ENCODE measurements around the gene MAGI2. TPM values are rescaled to one million over a fixed set of nuclear protein-coding genes. Genes with fewer than 3 reads are reported as not detected.

MAGI2 gene
- total RNA-seq, 1 donor from 2014 or later: 5.4 TPM

GRCh38 chr7:78634093-78634492 lies 819.4 kb downstream of the MAGI2 start:
- H3K9me3 ChIP-seq (ENCODE audit: insufficient read depth, low read depth, low read length): no peaks in the 10 kb centered on the region
- no peaks in the 10 kb centered on the region for H3K9me3 Mint-ChIP-seq (ENCODE audit: unreplicated experiment)
- no peaks in the 10 kb centered on the region for H4K20me1 ChIP-seq (ENCODE audit: insufficient read depth, low read length)

GRCh38 chr7:78620920-78621319 lies 832.5 kb downstream of the MAGI2 start:
- Histone ChIP-seq H3K4me1 (ENCODE audit: insufficient read depth, low read length) (no peaks in the 10 kb centered on the region), H3K4me3 (ENCODE audit: insufficient read depth, low read depth, low read length) (no peak overlapping the region), H3K27me3 (ENCODE audit: insufficient read depth, low read length) (no peaks in the 10 kb centered on the region), H3K4me2 (ENCODE audit: low read length) (no peak overlapping the region), H3K9ac (ENCODE audit: low read length) (no peak overlapping the region), H3K9me3 (ENCODE audit: insufficient read depth, low read depth, low read length) (no peaks in the 10 kb centered on the region), H3K27ac (ENCODE audit: low read depth, low read length) (no peak overlapping the region), H3K36me3 (ENCODE audit: insufficient read depth, low read length) (no peaks in the 10 kb centered on the region), H4K20me1 (ENCODE audit: insufficient read depth, low read length) (no peaks in the 10 kb centered on the region), H3K79me2 (ENCODE audit: insufficient read depth, low read length) (no peaks in the 10 kb centered on the region), H2AFZ (ENCODE audit: low read depth, low read length) (no peak overlapping the region)
- no peaks in the 10 kb centered on the region for H3K9me3 Mint-ChIP-seq (ENCODE audit: unreplicated experiment)
- DNase-seq (ENCODE audit: low read depth): peak; percentile 3
- H3K4me1 Mint-ChIP-seq (ENCODE audit: low read depth, unreplicated experiment): no peaks in the 10 kb centered on the region
- H3K27me3 Mint-ChIP-seq (ENCODE audit: low read depth, unreplicated experiment): no peaks in the 10 kb centered on the region
- no peak overlapping the region for H3K4me3 Mint-ChIP-seq (ENCODE audit: unreplicated experiment)
- no peak for FAIRE-seq
- TF ChIP-seq CTCF (IDR thresholded peaks at IDR 0.05; ENCODE audit: insufficient read depth, low read depth, low read length) (no peak), EZH2 (IDR thresholded peaks at IDR 0.05; ENCODE audit: insufficient read depth, low read length) (no peak)
- no peak overlapping the region for H3K27ac Mint-ChIP-seq (ENCODE audit: unreplicated experiment)
- H3K36me3 Mint-ChIP-seq (ENCODE audit: low read depth, unreplicated experiment): no peaks in the 10 kb centered on the region

More at GRCh38 chr7:78634093-78634492, 819.4 kb downstream of the MAGI2 start:
- Histone ChIP-seq H3K79me2 (ENCODE audit: insufficient read depth, low read length) (no peaks in the 10 kb centered on the region), H3K4me2 (ENCODE audit: low read length) (no peak overlapping the region), H3K4me1 (ENCODE audit: insufficient read depth, low read length) (no peaks in the 10 kb centered on the region), H3K9ac (ENCODE audit: low read length) (no peak overlapping the region), H3K27ac (ENCODE audit: low read depth, low read length) (no peak overlapping the region), H2AFZ (ENCODE audit: low read depth, low read length) (no peak overlapping the region), H3K4me3 (ENCODE audit: insufficient read depth, low read depth, low read length) (no peak overlapping the region), H3K27me3 (ENCODE audit: insufficient read depth, low read length) (no peaks in the 10 kb centered on the region), H3K36me3 (ENCODE audit: insufficient read depth, low read length) (no peaks in the 10 kb centered on the region)
- Mint-ChIP-seq H3K4me3 (ENCODE audit: unreplicated experiment) (no peak overlapping the region), H3K27ac (ENCODE audit: unreplicated experiment) (no peak overlapping the region), H3K36me3 (ENCODE audit: low read depth, unreplicated experiment) (no peaks in the 10 kb centered on the region), H3K4me1 (ENCODE audit: low read depth, unreplicated experiment) (peaks cover 6% of the 10 kb centered on the region), H3K27me3 (ENCODE audit: low read depth, unreplicated experiment) (no peaks in the 10 kb centered on the region)
- no peak for TF ChIP-seq CTCF (IDR thresholded peaks at IDR 0.05; ENCODE audit: insufficient read depth, low read depth, low read length)
- no peak for TF ChIP-seq EZH2 (IDR thresholded peaks at IDR 0.05; ENCODE audit: insufficient read depth, low read length)
- no peak for FAIRE-seq
- no peak for DNase-seq (ENCODE audit: low read depth)

GRCh38 chr7:78616539-78616938 lies 836.9 kb downstream of the MAGI2 start:
- DNase-seq (ENCODE audit: low read depth) (no peak), FAIRE-seq (no peak)
- no peaks in the 10 kb centered on the region for H3K36me3 ChIP-seq (ENCODE audit: insufficient read depth, low read length)
- H2AFZ ChIP-seq (ENCODE audit: low read depth, low read length): no peak overlapping the region
- no peak overlapping the region for H3K9ac ChIP-seq (ENCODE audit: low read length)
- no peak overlapping the region for H3K4me2 ChIP-seq (ENCODE audit: low read length)
- Mint-ChIP-seq H3K9me3 (ENCODE audit: unreplicated experiment) (no peaks in the 10 kb centered on the region), H3K27ac (ENCODE audit: unreplicated experiment) (no peak overlapping the region), H3K36me3 (ENCODE audit: low read depth, unreplicated experiment) (no peaks in the 10 kb centered on the region), H3K4me1 (ENCODE audit: low read depth, unreplicated experiment) (peaks cover 2% of the 10 kb centered on the region), H3K4me3 (ENCODE audit: unreplicated experiment) (no peak overlapping the region), H3K27me3 (ENCODE audit: low read depth, unreplicated experiment) (no peaks in the 10 kb centered on the region)
- H3K27ac ChIP-seq (ENCODE audit: low read depth, low read length): no peak overlapping the region
- no peaks in the 10 kb centered on the region for H3K27me3 ChIP-seq (ENCODE audit: insufficient read depth, low read length)
- no peak overlapping the region for H3K4me3 ChIP-seq (ENCODE audit: insufficient read depth, low read depth, low read length)
- no peaks in the 10 kb centered on the region for H3K4me1 ChIP-seq (ENCODE audit: insufficient read depth, low read length)
- no peaks in the 10 kb centered on the region for H3K79me2 ChIP-seq (ENCODE audit: insufficient read depth, low read length)
- no peaks in the 10 kb centered on the region for H4K20me1 ChIP-seq (ENCODE audit: insufficient read depth, low read length)
- TF ChIP-seq CTCF (IDR thresholded peaks at IDR 0.05; ENCODE audit: insufficient read depth, low read depth, low read length) (no peak), EZH2 (IDR thresholded peaks at IDR 0.05; ENCODE audit: insufficient read depth, low read length) (no peak)
- no peaks in the 10 kb centered on the region for H3K9me3 ChIP-seq (ENCODE audit: insufficient read depth, low read depth, low read length)

Data from astrocyte (in vitro differentiated cells and primary cell).